ENCODE measurements around the gene SOX13.

The SOX13 gene

GRCh38 chr1:204154568-204155255 lies 81.8 kb downstream of the SOX13 start:
- no peak for DNase-seq

GRCh38 chr1:204155881-204156280 lies 83.0 kb downstream of the SOX13 start:
- no peak for DNase-seq

- no peak for DNase-seq
These were observed 85.0 kb downstream of the SOX13 start for GRCh38 chr1:204157962-204158361.

- no peak for DNase-seq
These were observed 88.9 kb downstream of the SOX13 start for GRCh38 chr1:204161609-204162493.

- DNase-seq: peak; percentile 80
These were observed 89.7 kb downstream of the SOX13 start for GRCh38 chr1:204162494-204163074.

- DNase-seq: no peak
These were observed 93.3 kb downstream of the SOX13 start, which contains the start of gene REN for GRCh38 chr1:204166219-204166618. TSS of gene REN (minus strand) at chr1:204166337. CDS start at chr1:204166293, 44 bp downstream.

GRCh38 chr1:204167730-204168129 lies 94.8 kb downstream of the SOX13 start:
- no peak for DNase-seq

- DNase-seq: no peak
These were observed 96.9 kb downstream of the SOX13 start for GRCh38 chr1:204169858-204170257.

- no peak for DNase-seq
These were observed 97.7 kb downstream of the SOX13 start for GRCh38 chr1:204170494-204171155.

- DNase-seq: no peak
These were observed 98.8 kb downstream of the SOX13 start for GRCh38 chr1:204171751-204172178.

- DNase-seq: no peak
These were observed 99.6 kb downstream of the SOX13 start for GRCh38 chr1:204172404-204173029.

- DNase-seq: no peak
These were observed 102.0 kb downstream of the SOX13 start for GRCh38 chr1:204174958-204175357.

GRCh38 chr1:204176049-204176448 lies 103.1 kb downstream of the SOX13 start:
- DNase-seq: no peak

- DNase-seq: no peak
These were observed 104.2 kb downstream of the SOX13 start for GRCh38 chr1:204177133-204177532.

All from NCI-H1105 treated with DMSO at 0.1 percent for 48 hours (cell line).